Fibroblast of skin of scalp (primary cell): ENCODE data around the gene YARS1. TPM values are rescaled to one million over a fixed set of nuclear protein-coding genes. Genes with fewer than 3 reads are reported as not detected.

Experiments used
- DNase-seq: peaks from one replicate; pipeline ENCODE4 v3.0.0-alpha.2; 2013
- polyA plus RNA-seq, 2 experiments: library from polyadenylated mRNA; unstranded; fragments of 120-200 nt; gene quantifications; one replicate each; pipeline ENCODE4 v1.2.1, GENCODE V29; 2013; ENCODE audit not compliant: insufficient read length in 2 of 2

Gene YARS1
- polyA plus RNA-seq (2013, experiment 1 of 2; ENCODE audit: insufficient read length): 306 TPM
- polyA plus RNA-seq (2013, experiment 2 of 2; ENCODE audit: insufficient read length): 303 TPM

- peak; percentile 99 for DNase-seq
Observed at GRCh38 chr1:32817159-32817814, at the start of gene YARS1, which contains the start of gene S100PBP. YARS1 (minus strand) TSS chr1:32817358; CDS start chr1:32817244, 114 bp downstream. S100PBP (plus strand) TSS chr1:32817653; CDS start chr1:32826100, 8,447 bp downstream.

GRCh38 chr1:32865639-32866405, 48.7 kb upstream of the YARS1 start:
- no peak for DNase-seq

GRCh38 chr1:32864375-32865019, 47.3 kb upstream of the YARS1 start:
- no peak for DNase-seq

- DNase-seq: no peak
Observed at GRCh38 chr1:32863881-32864245, 46.7 kb upstream of the YARS1 start.

GRCh38 chr1:32863218-32863880, 46.2 kb upstream of the YARS1 start:
- DNase-seq: no peak

GRCh38 chr1:32861904-32862695, 44.9 kb upstream of the YARS1 start:
- no peak for DNase-seq

GRCh38 chr1:32860566-32860965, 43.4 kb upstream of the YARS1 start:
- no peak for DNase-seq

- no peak for DNase-seq
Observed at GRCh38 chr1:32859915-32860314, 42.8 kb upstream of the YARS1 start.

GRCh38 chr1:32858791-32859190, 41.6 kb upstream of the YARS1 start:
- DNase-seq: no peak

GRCh38 chr1:32858136-32858535, 41.0 kb upstream of the YARS1 start:
- DNase-seq: no peak

- DNase-seq: no peak
Observed at GRCh38 chr1:32855861-32856617, 38.9 kb upstream of the YARS1 start.

- DNase-seq: no peak
Observed at GRCh38 chr1:32848354-32849063, 31.4 kb upstream of the YARS1 start.

- DNase-seq: no peak
Observed at GRCh38 chr1:32831878-32832277, 14.7 kb upstream of the YARS1 start.

GRCh38 chr1:32830092-32830852, 13.1 kb upstream of the YARS1 start:
- DNase-seq: no peak

GRCh38 chr1:32828341-32828740, 11.2 kb upstream of the YARS1 start:
- peak; percentile 41 for DNase-seq

GRCh38 chr1:32825181-32825580, 8.0 kb upstream of the YARS1 start:
- DNase-seq: no peak

- no peak for DNase-seq
Observed at GRCh38 chr1:32818804-32819541, 1.8 kb upstream of the YARS1 start.

GRCh38 chr1:32817815-32818786, 943 bp upstream of the YARS1 start:
- peak; percentile 75 for DNase-seq
